NCI-H446 treated with DMSO at 0.1 percent for 48 hours (cell line): ENCODE results near the gene G6PC2.

Experiments used
- DNase-seq: peaks from one replicate; lab custom pipeline; 2025; lab: John Stamatoyannopoulos, UW

The G6PC2 gene

DNA sequence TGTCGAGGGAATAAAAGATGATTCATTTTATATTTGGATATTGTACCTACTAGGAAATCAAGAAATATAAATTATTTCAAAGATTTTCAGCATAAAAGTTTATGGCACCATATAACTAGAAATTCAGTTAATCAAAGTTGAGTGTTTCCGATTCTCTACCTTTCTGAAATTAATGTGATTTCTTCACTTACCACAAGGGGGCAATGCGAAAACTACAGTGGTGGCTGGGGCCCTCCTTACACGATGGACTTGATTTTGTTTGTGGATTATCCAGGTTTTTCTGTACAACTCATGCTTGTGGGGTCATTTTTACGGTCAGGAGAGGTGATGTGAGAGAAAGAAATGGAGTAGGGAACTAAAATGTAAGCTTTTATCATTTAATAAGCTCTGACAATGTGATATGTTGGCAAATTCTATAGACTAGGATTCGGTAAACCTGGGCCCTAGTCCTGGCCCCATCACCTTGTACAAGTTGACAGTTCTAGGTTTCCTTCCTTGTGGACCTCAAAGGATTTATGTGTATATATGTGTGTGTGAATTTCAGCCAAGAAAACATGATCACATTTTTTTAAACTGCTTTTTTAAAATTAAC, 47.6 kb downstream of the G6PC2 start:
- DNase-seq, result no peak

DNA sequence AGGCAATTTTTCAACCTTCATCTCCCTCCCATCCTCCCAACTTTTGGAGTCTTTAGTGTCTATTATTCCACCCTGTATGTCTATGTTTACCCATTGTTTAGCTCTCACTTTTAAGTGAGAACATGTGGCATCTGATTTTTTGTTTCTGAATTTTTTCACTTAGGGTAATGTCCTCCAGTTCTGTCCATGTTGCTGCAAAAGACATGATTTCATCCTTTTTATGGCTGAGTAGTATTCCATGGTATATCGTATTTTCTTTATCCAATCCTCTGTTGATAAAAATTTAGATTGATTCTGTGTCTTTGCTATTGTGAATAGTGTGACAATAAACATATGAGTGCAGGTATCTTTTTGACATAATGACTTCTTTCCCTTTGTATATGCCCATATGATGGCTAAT, 48.2 kb downstream of the G6PC2 start:
- no peak for DNase-seq

DNA sequence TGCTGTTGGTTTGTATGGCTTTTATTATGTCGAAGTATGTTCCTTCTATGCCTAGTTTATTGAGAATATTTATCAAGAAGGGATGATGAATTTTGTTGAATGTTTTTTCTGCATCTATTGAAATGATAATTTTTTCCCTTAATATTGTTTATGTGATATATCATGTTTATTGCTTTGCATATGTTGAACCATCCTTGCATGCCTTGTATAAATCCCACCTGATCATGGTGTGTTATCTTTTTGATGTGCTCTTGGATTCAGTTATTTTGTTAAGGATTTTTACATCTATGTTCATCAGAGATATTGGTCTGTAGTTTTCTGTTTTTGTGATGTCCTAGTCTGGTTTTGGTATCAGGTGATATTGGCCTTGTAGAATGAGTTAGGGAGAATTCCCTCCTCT, 50.8 kb downstream of the G6PC2 start:
- no peak for DNase-seq

DNA sequence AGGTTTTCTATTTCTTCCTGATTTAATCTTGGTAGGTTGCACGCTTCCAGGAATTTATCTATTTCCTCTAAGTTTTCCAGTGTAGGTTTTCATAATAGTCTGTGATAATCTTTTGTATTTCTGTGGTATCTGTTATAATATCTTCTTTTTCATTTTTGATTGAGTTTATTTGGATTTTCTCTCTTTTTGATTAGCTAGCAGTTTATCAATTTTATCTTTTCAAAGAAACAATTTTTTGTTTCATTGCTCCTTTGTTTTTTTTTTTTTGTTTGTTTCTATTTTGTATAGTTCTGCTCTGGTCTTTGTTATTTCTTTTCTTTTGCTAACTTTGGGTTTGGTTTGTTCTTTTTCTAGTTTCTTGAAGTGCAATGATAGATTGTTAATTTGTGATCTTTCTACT, 51.3 kb downstream of the G6PC2 start:
- no peak for DNase-seq

DNA sequence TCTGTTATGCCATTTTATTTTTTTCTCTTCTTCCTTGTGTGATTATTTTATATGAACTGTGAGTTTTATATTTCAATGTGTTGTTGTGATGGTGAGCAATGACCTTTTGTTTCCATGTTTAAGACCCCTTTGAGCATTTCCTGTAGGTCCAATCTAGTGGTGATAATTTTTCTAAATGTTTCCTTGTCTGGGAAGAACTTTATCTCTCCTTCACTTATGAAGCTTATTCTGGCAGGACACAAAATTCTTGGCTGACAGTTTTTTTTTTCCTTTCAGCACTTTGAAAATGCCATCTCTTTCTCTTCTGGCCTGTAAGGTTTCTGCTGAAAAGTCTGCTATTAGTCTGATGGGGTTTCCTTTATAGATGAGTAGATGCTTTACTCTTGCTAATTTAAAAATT, 53.2 kb downstream of the G6PC2 start:
- DNase-seq, result no peak

DNA sequence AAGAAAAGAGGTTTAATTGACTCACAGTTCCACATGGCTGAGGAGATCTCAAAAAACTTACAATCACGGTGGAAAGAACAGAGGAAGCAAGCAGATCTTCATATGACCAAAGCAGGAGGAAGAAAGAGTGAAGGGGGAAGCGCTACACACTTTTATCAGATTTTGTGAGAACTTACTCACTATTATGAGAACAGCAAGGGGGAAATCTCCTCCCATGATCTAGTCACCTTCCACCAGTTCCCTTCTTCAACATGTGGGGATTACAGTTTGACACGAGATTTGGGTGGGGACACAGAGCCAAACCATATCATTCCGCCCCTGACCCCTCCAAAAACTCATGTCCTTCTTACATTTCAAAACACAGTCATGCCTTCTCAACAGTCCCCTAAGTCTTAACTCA, 54.2 kb downstream of the G6PC2 start:
- DNase-seq, result no peak

GRCh38 chr2:168956392-168956791, 55.3 kb downstream of the G6PC2 start:
- DNase-seq, result no peak
